Measurements from ENCODE around the gene TEAD1.

The TEAD1 gene

DNA sequence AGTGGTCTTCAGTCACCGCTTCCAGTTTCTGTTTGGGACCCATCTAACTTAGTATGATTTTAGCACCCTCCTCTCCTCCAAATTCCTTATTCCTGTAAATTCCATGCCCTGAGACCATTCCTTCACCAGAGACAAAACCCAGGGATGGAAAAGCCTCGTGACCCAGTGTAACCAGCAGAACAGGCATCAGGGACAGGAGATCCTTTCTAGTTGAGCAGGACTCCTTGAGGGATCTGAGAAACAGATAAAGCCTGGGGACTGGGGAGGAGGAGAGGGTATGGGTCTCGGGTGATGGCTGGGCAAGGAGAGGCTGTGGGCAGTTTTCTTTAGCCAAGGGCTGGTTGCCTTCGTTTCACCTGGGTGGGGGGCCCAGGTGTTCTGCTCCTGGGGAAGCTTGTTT is 40.9 kb downstream of the TEAD1 start:
- DNase-seq: no peak

DNA sequence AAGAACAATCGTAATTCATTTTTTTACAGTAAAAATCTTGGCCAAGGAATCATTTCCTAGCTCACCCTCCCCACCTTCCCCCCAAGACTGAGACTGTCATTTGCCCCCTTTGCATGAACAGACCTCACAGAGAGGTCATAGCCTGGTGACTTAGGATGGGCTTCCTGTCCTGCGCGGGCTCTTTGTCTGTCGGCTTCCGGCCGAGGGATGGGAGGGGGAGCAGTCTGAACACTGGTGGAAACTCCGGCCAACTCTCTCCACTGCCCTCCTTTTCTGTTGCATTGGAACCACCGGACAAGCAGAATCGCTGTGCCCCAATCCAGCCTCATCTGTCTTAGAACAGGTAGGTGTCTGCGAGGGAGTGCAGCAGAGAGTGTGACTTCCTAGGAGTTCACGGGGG is 41.7 kb downstream of the TEAD1 start:
- no peak for DNase-seq

DNA sequence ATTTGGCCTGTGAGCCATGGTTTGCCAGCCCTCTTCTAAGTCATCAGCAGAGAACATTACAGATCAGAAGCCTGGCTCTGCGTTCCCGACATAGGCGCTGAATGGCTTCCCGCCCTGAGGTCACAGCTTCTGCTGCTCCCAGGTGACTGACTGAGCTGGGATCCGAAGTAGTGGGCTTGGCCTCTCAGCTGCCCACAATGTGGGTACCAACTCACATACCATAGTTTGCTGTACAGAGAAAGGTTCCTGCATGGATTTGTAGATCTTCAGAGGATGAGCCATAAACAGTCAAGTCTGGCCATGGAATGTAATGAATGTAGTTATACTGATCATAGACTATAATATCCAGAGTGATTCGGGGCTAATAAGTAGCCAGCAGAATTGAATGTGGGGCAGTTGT is 42.6 kb downstream of the TEAD1 start:
- DNase-seq: no peak

- DNase-seq: no peak
Measured at GRCh38 chr11:12717851-12718291, 43.6 kb downstream of the TEAD1 start.

- no peak for DNase-seq
Measured at GRCh38 chr11:12719221-12719620, 45.0 kb downstream of the TEAD1 start.

- peak; percentile 31 to 62 for DNase-seq
Measured at GRCh38 chr11:12721816-12722604, 47.8 kb downstream of the TEAD1 start.

DNA sequence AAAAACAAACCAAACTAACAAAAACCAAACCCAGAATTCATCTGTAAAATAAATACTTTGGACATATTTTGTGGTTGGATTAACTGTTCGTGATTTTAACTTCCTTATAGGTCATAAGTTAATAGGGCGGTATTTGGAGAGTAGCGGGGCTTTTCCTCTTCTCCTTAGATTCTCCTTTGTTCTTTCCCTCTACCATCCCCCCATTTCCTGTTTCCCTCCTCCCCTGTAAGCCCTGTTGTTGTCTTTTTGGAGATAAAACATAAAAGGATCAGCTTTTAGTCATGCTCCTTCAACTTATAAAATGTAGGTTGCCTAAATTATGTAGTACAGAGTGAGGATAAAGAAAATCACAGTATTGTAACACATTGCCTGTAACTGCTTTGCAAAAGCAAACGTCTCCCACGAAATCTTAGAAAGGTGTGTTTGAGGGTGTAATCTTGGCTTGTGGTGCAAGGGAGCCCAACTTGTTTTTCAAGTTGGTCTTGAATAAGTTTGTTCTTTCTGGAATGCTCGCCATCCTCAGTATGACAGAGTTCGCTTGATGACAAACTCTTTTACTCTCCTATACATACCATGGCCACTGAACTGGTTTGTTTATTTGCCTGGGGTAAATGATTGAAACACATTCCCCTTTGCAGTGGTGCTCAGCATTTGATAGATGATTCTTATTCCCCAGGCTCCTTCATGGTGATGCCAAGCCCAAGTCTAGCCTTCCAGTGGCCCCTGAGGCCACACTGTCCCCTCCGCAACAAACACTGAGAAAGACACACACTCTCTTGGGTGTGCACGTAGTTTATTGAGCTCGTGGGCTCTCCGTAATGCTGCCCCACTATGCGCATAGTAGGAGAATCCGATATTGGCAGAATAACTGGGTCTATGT is 49.4 kb downstream of the TEAD1 start:
- DNase-seq: peak in 1 of 2 experiments; percentile 18

GRCh38 chr11:12724301-12725054 is 50.3 kb downstream of the TEAD1 start:
- DNase-seq: peak; percentile 67 to 84

- DNase-seq: no peak
Measured at GRCh38 chr11:12725055-12725862, 51.0 kb downstream of the TEAD1 start.

- DNase-seq: no peak
Measured at GRCh38 chr11:12725863-12726682, 51.9 kb downstream of the TEAD1 start.

DNA sequence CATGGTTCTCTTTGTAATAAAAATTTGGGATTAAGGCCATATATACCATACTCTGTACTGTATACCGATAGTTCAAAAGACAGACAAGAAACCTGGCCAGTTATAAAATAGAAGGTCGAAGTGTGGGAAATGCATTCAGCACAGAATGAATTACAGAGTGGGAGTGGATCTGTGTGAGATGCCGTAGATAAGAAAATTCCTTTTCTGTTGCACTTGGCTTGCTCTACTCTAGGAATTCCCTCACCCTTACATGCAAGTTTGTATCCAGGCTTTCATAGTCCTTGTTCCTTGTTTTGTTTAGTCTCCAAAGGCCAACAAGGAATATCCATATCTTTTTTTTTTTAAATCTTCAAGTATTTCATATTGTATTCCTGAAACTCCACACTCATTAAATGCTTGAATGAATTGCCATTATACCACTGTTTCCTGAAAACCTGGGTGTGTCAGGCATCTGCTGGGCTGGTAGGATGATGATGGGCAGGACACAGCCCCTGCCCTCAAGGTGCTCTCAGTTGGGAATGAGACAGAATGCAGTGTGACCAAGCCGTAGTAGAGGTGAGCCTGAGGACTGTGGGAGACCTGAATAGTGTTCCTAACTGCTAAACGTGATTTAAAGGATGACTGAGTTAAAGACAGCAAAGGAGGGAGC is 53.5 kb downstream of the TEAD1 start:
- DNase-seq: no peak

GRCh38 chr11:12728417-12728816 is 54.2 kb downstream of the TEAD1 start:
- DNase-seq: no peak

DNA sequence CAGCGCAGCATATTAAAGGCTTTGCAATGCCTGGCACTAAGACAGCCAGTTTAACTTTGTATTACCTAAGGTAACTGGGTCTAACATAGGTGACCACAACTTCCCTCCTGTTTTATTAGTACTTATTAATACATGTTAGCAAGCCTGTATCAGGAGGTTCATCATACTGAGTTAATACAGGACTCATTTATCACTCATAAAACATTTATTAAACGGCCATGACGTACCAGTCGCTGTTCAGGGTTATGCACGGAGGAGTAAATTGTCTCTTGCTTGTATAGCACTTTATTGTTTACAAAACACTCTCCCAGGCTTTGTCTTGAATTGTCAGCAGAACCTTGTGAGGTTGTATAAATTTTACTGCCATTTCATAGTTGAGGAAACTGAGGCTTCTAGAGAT is 55.7 kb downstream of the TEAD1 start:
- DNase-seq: no peak

GRCh38 chr11:12731841-12732336 is 57.7 kb downstream of the TEAD1 start:
- DNase-seq: no peak

- DNase-seq: no peak
Measured at GRCh38 chr11:12733091-12733490, 58.9 kb downstream of the TEAD1 start.

DNA sequence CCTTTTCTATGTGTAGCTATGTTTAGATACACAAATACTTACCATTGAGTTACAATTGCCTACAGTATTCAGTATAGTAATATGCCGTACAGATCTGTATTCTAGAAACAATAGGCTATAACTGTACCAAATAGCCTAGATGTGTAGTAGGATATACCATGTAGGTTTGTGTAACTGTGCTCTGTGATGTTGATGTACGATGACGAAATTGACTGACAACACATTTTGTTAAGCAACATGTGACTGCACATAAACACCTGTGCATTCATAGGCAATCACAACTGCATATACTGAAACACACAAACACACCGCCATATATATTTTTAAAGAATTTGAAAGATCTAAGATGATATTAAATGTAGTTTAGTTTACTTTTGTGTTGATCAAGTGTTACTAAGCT is 60.4 kb downstream of the TEAD1 start:
- DNase-seq: no peak

DNA sequence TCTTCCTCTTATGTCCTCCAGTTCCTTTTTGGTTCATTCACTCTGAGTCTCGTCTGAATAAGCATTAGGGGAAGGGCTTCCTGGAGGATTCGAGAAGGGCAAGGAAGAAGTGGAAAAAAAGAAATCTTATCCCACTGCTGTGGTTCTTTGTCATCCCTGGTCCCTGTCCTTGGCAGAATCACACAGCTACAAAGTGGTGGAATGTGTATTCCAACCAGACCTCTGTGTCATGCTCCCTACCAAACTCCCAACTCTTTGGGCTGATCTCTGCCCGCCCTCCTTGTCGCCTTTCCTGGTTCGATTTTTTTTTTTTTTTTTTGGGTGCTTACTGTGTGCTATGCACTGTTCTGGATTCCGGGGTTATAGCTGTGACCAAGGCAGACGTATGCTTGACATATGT is 61.0 kb downstream of the TEAD1 start:
- no peak for DNase-seq

DNA sequence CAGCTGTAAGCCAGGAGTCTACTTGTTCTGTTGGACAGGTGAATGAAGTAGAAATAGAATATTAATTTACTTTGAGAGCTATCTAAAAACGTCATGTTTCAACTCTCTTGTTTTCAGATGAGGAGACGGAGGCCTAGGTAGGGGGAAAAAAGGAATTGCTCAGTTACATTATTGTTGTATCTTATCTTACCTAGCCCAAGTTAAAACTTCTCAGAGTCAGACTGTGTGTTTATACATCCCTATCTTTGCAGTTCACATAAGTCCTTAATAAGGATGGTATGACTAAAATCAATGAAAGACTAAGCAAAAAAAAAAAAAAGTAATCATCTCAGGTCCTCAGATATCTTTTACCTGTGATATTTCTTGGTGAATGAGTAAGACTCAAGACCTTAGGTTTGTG is 62.8 kb downstream of the TEAD1 start:
- DNase-seq: no peak

DNA sequence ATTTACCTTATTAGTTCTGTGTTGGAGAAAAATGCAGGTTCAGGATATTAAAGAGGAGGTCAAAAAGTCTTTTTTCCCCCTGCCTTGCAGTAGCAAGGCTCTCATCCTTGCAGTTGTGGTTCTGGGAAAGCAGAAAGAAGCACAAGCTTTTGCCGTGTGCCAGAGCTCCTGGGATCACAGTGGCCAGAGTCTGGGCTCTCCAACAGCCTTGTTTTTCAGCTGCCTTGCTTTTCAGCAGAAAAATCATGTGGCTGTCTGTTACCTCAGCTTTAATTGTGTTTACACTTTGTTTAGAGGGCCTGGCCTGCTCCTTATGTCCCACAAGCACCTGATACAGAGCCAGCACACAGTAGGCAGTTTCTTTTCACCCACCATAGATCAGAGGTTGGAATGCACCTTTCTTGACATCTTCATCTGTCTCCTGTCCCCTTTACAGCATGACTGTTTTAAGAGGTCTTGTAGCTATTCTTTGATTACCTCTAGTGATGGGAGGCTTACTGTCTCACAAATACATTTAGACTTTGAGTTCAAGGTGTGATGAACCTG is 67.5 kb downstream of the TEAD1 start:
- no peak for DNase-seq

DNA sequence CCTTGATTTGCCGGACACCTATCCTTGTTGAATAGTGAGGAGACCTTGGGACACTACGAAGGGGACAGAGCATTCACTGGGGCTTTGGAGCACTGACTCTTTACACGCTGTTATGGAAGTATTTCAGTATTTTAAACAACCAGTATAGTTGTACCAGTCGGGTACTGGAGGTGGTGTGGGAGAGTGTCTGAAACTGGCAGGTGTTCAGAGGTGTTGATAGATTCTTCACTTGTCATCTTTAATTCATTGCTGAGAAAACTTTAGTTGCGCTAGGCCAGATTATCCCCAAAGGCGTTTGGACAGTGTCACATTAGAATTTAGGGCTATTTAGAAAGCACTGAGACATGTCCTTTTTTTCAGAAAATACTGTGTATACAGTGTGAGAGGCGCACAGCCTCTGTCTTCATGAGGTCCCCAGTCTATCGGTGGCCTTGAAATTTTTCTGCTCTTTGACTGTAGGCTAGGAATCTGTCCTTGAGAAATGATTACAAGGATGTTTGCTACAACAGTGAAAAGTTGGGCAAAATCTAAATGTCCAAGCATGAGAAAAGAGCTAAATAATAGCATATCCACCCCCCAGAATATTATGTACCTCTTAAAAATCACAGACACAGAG is 69.7 kb downstream of the TEAD1 start:
- no peak for DNase-seq

Measured in NCI-H187 (cell line).